ENCODE results near the gene NDUFB5.
A peak's percentile ranks its signal among the peaks of the same experiment; 100 is the strongest.

The NDUFB5 gene

DNA sequence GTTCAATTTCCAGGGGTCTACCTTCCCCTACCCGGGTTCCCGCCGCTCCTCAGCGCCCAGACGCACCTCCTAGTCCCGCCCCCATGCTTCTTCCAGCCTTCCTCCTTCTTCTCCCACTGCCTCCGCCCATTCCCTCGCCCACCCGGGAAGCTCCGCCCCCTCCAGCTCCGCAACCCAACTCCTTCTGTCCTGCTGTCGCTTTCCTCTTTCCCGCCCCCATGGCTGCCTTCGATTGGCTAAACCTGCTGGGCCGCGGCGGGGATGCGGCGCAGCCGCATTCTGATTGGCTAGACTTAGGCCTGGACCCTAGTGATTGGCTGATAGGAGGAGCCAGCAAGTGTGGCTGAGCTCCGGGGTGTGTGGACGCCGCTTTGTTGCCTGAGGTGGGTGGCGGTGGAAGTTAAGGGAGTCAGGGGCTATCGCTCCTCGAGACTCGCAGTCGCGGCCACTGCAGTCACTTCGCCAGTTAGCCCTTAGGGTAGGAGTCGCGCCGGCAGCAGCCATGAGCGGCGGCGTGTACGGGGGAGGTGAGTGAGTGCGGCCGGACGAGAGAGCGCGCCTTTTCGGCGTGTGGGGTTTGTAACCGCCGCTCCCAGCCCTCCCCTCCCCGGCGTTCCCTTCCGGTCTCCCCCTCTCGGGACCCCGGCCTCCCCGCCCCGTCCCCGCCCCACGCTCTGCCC, 41.9 kb upstream of the NDUFB5 start, which contains the start of gene ACTL6A (continued):
- TF ChIP-seq ZNF114 (tag by site-specific recombination; IDR thresholded peaks at IDR 0.05): no peak
- no peak for TF ChIP-seq MEIS1 (CRISPR knock-in tag; IDR thresholded peaks at IDR 0.05; ENCODE audit: borderline replicate concordance)
- TF ChIP-seq, protein P1, sequence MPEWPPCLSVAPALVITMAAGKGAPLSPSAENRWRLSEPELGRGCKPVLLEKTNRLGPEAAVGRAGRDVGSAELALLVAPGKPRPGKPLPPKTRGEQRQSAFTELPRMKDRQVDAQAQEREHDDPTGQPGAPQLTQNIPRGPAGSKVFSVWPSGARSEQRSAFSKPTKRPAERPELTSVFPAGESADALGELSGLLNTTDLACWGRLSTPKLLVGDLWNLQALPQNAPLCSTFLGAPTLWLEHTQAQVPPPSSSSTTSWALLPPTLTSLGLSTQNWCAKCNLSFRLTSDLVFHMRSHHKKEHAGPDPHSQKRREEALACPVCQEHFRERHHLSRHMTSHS (tag by site-specific recombination; IDR thresholded peaks at IDR 0.05): no peak
- no peak for TF ChIP-seq ZNF202 (tag by site-specific recombination; IDR thresholded peaks at IDR 0.05; ENCODE audit: borderline replicate concordance)
- peak; percentile 60; the same call in 1 of the 2 replicates for TF ChIP-seq SP7 (tag by site-specific recombination; IDR thresholded peaks at IDR 0.05)
- no peak for TF ChIP-seq ZNF155 (tag by site-specific recombination; IDR thresholded peaks at IDR 0.05)
- no peak for TF ChIP-seq ZNF585B (tag by site-specific recombination; IDR thresholded peaks at IDR 0.05)
- no peak for TF ChIP-seq MYNN (tag by site-specific recombination; IDR thresholded peaks at IDR 0.05; ENCODE audit: borderline replicate concordance)
- TF ChIP-seq, protein P2, sequence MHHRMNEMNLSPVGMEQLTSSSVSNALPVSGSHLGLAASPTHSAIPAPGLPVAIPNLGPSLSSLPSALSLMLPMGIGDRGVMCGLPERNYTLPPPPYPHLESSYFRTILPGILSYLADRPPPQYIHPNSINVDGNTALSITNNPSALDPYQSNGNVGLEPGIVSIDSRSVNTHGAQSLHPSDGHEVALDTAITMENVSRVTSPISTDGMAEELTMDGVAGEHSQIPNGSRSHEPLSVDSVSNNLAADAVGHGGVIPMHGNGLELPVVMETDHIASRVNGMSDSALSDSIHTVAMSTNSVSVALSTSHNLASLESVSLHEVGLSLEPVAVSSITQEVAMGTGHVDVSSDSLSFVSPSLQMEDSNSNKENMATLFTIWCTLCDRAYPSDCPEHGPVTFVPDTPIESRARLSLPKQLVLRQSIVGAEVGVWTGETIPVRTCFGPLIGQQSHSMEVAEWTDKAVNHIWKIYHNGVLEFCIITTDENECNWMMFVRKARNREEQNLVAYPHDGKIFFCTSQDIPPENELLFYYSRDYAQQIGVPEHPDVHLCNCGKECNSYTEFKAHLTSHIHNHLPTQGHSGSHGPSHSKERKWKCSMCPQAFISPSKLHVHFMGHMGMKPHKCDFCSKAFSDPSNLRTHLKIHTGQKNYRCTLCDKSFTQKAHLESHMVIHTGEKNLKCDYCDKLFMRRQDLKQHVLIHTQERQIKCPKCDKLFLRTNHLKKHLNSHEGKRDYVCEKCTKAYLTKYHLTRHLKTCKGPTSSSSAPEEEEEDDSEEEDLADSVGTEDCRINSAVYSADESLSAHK (tag by site-specific recombination; IDR thresholded peaks at IDR 0.05): peak; percentile 77
- no peak for TF ChIP-seq ZNF558 (tag by site-specific recombination; IDR thresholded peaks at IDR 0.05)
- TF ChIP-seq, protein P3, sequence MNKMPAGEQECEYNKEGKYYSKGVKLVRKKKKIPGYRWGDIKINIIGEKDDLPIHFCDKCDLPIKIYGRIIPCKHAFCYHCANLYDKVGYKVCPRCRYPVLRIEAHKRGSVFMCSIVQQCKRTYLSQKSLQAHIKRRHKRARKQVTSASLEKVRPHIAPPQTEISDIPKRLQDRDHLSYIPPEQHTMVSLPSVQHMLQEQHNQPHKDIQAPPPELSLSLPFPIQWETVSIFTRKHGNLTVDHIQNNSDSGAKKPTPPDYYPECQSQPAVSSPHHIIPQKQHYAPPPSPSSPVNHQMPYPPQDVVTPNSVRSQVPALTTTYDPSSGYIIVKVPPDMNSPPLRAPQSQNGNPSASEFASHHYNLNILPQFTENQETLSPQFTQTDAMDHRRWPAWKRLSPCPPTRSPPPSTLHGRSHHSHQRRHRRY (tag by site-specific recombination; IDR thresholded peaks at IDR 0.05): no peak
- no peak for TF ChIP-seq ZNF112 (tag by site-specific recombination; IDR thresholded peaks at IDR 0.05)
- peak; percentile 41 for TF ChIP-seq ZSCAN30 (tag by site-specific recombination; IDR thresholded peaks at IDR 0.05)
- TF ChIP-seq ZBTB17 (tag by site-specific recombination; IDR thresholded peaks at IDR 0.05): peak; percentile 39; the same call in 1 of the 2 replicates
- peak; percentile 100 for TF ChIP-seq ZNF561 (tag by site-specific recombination; IDR thresholded peaks at IDR 0.05; ENCODE audit: borderline replicate concordance)
- TF ChIP-seq ZNF274 (IDR thresholded peaks at IDR 0.05; ENCODE audit: low read length): no peak
- TF ChIP-seq ZNF274 (tag by site-specific recombination; IDR thresholded peaks at IDR 0.05; ENCODE audit: borderline replicate concordance): no peak
- TF ChIP-seq, protein P4, sequence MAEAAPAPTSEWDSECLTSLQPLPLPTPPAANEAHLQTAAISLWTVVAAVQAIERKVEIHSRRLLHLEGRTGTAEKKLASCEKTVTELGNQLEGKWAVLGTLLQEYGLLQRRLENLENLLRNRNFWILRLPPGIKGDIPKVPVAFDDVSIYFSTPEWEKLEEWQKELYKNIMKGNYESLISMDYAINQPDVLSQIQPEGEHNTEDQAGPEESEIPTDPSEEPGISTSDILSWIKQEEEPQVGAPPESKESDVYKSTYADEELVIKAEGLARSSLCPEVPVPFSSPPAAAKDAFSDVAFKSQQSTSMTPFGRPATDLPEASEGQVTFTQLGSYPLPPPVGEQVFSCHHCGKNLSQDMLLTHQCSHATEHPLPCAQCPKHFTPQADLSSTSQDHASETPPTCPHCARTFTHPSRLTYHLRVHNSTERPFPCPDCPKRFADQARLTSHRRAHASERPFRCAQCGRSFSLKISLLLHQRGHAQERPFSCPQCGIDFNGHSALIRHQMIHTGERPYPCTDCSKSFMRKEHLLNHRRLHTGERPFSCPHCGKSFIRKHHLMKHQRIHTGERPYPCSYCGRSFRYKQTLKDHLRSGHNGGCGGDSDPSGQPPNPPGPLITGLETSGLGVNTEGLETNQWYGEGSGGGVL (tag by site-specific recombination; IDR thresholded peaks at IDR 0.05): peak; percentile 75
- TF ChIP-seq RBAK (tag by site-specific recombination; IDR thresholded peaks at IDR 0.05): no peak
- TF ChIP-seq ZNF24 (tag by site-specific recombination; IDR thresholded peaks at IDR 0.05): peak; percentile 66
- TF ChIP-seq, protein P5, sequence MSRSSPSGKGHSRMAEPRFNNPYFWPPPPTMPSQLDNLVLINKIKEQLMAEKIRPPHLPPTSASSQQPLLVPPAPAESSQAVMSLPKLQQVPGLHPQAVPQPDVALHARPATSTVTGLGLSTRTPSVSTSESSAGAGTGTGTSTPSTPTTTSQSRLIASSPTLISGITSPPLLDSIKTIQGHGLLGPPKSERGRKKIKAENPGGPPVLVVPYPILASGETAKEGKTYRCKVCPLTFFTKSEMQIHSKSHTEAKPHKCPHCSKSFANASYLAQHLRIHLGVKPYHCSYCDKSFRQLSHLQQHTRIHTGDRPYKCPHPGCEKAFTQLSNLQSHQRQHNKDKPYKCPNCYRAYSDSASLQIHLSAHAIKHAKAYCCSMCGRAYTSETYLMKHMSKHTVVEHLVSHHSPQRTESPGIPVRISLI (tag by site-specific recombination; IDR thresholded peaks at IDR 0.05): no peak
- TF ChIP-seq ZNF184 (tag by site-specific recombination; IDR thresholded peaks at IDR 0.05): no peak
- TF ChIP-seq, protein P6, sequence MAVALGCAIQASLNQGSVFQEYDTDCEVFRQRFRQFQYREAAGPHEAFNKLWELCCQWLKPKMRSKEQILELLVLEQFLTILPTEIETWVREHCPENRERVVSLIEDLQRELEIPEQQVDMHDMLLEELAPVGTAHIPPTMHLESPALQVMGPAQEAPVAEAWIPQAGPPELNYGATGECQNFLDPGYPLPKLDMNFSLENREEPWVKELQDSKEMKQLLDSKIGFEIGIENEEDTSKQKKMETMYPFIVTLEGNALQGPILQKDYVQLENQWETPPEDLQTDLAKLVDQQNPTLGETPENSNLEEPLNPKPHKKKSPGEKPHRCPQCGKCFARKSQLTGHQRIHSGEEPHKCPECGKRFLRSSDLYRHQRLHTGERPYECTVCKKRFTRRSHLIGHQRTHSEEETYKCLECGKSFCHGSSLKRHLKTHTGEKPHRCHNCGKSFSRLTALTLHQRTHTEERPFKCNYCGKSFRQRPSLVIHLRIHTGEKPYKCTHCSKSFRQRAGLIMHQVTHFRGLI (tag by site-specific recombination; IDR thresholded peaks at IDR 0.05): no peak
- TF ChIP-seq GLIS1 (tag by site-specific recombination; IDR thresholded peaks at IDR 0.05): peak; percentile 74
- no peak for TF ChIP-seq GLI4 (tag by site-specific recombination; IDR thresholded peaks at IDR 0.05)
- TF ChIP-seq, protein P7, sequence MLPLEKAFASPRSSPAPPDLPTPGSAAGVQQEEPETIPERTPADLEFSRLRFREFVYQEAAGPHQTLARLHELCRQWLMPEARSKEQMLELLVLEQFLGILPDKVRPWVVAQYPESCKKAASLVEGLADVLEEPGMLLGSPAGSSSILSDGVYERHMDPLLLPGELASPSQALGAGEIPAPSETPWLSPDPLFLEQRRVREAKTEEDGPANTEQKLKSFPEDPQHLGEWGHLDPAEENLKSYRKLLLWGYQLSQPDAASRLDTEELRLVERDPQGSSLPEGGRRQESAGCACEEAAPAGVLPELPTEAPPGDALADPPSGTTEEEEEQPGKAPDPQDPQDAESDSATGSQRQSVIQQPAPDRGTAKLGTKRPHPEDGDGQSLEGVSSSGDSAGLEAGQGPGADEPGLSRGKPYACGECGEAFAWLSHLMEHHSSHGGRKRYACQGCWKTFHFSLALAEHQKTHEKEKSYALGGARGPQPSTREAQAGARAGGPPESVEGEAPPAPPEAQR (tag by site-specific recombination; IDR thresholded peaks at IDR 0.05): no peak
- no peak; the same call in 1 of the 2 replicates for TF ChIP-seq ZNF843 (tag by site-specific recombination; IDR thresholded peaks at IDR 0.05)
- TF ChIP-seq ZNF654 (tag by site-specific recombination; IDR thresholded peaks at IDR 0.05; ENCODE audit: low read depth): no peak
- TF ChIP-seq ZNF677 (tag by site-specific recombination; IDR thresholded peaks at IDR 0.05): no peak
- TF ChIP-seq ZNF324 (tag by site-specific recombination; IDR thresholded peaks at IDR 0.05): 0 out of 2 replicates have a peak, but pooled peaks have one; percentile 40
- TF ChIP-seq ZNF664 (tag by site-specific recombination; IDR thresholded peaks at IDR 0.05): no peak

Data from HEK293 (cell line).